ENCODE measurements around the gene ABCA2.

DNA sequence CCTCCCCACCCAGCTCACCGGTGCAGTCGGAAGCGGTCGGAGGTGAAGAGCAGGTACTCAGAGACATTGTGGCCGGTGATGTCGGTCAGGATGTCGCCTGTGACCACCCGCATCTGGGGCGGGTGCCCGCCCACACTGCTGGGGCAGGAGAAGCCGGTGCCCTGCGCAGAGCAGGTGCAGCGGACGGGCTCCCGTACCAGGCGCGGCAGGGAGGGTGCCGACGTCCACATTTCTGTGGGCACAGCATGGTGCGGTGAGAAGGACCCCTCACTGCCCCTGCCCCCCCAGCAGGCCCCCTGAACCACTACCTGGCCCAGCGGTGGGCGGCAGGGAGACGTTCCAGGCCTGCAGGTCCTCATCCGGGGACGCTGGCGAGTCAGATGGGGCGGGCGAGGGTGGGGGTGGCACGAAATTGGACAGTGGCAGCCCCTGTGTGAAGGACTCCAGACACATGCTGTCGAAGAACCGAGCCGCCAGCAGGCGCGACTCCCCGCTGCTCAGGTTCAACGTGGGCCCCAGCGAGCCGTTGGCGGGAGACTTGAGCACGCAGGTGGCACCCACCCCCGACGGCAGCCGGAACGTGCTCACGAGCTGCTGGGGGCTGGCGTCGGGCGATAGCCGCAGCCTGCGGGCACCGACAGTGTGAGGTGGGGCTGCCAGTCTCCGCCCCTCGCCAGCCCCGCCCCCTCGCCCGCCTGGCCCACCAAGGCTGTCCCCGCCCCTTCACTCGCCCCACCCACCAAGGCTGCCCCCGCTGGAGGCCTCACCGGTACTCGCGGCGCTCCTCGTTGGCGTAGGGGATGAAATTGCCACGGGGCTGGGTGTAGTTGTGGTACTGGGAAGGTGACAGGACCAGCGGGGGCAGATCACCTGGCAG, 15.1 kb downstream of the ABCA2 start:
- TF ChIP-seq GABPA (IDR thresholded peaks at IDR 0.05 in 1 of 2, conservative IDR thresholded peaks at IDR 0.05 in 1 of 2): no peak
- TF ChIP-seq, protein P1, sequence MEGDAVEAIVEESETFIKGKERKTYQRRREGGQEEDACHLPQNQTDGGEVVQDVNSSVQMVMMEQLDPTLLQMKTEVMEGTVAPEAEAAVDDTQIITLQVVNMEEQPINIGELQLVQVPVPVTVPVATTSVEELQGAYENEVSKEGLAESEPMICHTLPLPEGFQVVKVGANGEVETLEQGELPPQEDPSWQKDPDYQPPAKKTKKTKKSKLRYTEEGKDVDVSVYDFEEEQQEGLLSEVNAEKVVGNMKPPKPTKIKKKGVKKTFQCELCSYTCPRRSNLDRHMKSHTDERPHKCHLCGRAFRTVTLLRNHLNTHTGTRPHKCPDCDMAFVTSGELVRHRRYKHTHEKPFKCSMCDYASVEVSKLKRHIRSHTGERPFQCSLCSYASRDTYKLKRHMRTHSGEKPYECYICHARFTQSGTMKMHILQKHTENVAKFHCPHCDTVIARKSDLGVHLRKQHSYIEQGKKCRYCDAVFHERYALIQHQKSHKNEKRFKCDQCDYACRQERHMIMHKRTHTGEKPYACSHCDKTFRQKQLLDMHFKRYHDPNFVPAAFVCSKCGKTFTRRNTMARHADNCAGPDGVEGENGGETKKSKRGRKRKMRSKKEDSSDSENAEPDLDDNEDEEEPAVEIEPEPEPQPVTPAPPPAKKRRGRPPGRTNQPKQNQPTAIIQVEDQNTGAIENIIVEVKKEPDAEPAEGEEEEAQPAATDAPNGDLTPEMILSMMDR (IDR thresholded peaks at IDR 0.05; ENCODE audit: low read depth, low read length, missing input control): no peak
- no peak for TF ChIP-seq TAF1 (conservative IDR thresholded peaks at IDR 0.05)
- TF ChIP-seq, protein P2, sequence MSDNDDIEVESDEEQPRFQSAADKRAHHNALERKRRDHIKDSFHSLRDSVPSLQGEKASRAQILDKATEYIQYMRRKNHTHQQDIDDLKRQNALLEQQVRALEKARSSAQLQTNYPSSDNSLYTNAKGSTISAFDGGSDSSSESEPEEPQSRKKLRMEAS (IDR thresholded peaks at IDR 0.05): no peak
- TF ChIP-seq RAD21 (IDR thresholded peaks at IDR 0.05): no peak

Measured in liver (tissue), 3 donors.